GM18502 (cell line): ENCODE data around the gene PDE8A.

ENCODE experiments used
- ATAC-seq: cut with Tn5 transposase; IDR thresholded peaks from one replicate; pipeline ENCODE4 v1.9.1; 2021; ENCODE audit warnings: mild to moderate bottlenecking; ENCODE audit not compliant: unreplicated experiment, poor library complexity

PDE8A gene

GRCh38 chr15:85064710-85065109 lies 83.1 kb downstream of the PDE8A start:
- ATAC-seq = no peak

DNA sequence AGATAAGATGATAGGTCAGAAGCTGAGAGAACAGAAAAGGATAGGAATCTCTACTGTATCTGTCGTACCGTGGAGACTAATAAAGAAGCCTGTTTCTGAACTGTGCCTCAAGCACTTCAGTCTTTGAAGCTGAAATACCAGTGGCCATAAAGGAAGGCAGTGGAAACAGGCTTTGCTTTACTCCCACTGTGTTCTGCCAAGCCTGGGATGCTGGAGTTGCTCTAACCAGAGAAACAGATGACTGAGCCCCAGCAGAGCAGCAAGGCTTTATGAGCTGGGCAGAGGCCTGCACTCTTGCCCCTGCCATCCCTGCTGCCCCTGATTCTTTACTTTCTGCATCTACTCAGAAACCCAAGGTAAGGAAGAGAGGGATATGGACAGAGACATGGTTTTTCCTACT lies 89.4 kb downstream of the PDE8A start:
- ATAC-seq = no peak

- ATAC-seq = no peak
Observed at GRCh38 chr15:85071504-85071903, 89.8 kb downstream of the PDE8A start.

GRCh38 chr15:85072917-85073316 lies 91.3 kb downstream of the PDE8A start:
- ATAC-seq = no peak

DNA sequence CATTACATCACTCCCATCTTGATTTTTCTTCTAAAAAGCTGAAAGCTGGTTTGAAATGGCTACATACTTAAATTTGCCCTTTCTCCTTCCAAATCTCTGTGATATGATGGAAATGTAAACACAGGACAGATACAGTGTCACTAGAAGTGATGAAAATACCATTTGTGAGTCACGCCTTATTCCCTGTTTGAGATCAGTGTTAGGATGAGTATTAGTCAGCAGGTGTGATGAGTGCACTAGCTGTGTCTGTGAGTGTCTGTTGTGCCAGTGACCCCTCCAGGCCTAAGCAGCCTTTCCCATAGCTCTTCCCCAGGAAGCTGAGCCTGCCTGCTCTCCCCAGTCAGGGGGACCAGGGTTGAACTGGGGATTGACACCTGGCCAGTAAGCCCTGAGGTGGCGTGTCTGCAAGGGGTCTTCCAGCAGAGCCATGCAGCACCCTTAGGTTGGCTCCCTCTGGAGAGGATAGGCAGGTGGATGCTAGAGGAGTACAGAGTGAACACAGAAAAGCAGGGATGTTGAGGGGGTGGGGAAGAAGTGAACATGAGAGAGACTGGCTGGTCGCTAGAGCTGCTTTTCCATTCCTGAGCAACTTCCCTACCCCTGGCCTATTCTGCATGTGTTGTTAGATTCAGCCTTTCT lies 92.0 kb downstream of the PDE8A start:
- ATAC-seq = peak; percentile 76

- ATAC-seq = no peak
Observed at GRCh38 chr15:85086855-85087254, 105.2 kb downstream of the PDE8A start.

DNA sequence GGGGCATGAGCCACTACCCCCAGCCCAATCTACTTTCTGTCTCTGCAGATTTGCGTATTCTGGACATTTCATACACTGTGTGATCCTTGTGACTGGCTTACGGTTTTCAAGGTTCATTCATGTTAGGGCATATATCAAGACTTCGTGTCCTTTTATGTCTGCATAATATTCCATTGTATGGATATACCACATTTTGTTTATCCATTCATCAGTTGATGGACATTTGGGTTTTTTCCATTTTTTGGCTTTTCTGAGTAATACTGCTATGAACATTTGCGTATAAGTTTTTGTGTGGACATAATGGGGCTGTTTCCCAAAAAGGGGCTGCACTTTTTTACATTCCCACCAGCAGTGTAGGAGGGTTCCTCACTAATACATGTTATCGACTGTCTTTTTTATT lies 106.6 kb downstream of the PDE8A start:
- no peak for ATAC-seq

DNA sequence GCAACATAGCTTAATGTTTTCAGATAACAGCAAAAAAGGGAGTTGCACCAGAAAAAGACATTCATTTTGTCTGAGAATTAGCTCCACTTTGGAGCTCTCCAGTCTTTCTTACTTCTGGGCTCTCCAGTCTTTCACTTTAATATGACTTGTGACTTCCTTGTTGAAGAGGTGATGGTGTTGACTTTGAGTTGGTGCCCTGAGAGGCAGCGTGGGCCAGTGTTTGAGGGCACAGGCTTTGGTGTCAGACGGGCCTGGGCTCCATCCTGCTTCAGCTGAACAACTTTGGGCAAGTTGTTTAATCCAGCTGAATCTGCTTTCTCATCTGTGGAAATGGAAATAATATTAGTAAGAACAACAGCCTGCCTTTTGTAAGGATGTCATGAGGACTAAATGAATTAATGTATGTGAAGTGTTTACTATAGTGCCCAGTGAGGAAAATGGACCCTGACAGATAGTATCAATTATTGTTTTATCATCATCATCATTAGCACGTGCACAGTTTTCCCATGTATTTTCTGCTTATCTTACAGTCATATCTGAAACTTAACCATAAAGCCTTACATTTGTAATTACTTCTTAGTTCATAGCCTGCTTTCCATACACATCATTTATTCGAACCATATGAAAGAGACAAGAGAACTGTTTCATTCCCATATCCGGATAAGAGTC lies 108.4 kb downstream of the PDE8A start:
- no peak for ATAC-seq

- ATAC-seq = no peak
Observed at GRCh38 chr15:85091990-85092389, 110.3 kb downstream of the PDE8A start.

- ATAC-seq = no peak
Observed at GRCh38 chr15:85094685-85095084, 113.0 kb downstream of the PDE8A start.

- no peak for ATAC-seq
Observed at GRCh38 chr15:85095566-85095965, 113.9 kb downstream of the PDE8A start.

- ATAC-seq = no peak
Observed at GRCh38 chr15:85097250-85097649, 115.6 kb downstream of the PDE8A start.

- ATAC-seq = no peak
Observed at GRCh38 chr15:85097725-85098124, 116.1 kb downstream of the PDE8A start.

DNA sequence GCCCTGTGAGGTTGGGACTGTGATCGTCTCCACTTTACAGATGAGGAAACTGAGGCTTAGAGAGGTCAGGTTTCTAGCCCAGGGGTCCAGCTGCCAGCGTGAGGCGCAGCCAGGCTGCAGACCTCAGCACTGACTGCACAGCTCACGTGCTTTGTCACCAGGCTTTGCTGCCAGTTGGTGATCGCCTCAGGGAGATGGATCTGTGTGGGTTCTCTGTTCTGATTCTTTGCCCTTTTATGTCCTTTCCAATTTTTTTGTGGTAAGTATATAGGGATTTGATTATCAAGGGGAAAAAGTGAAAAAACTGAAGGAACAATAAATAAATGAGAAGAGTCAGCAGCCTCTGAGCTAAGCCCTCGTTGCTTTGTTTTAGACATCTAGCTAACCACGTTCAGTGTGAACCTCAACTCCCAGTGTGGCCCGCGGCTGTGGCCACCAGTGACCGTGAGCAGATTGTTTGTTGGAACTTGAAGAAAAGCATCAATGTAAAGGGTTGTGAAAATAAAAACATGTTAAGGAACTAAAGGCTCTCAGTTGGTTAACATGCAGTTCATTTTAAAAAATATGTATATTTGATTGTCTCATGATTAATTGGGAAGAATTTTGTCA lies 117.6 kb downstream of the PDE8A start:
- ATAC-seq = no peak

GRCh38 chr15:85100186-85100937 lies 118.7 kb downstream of the PDE8A start:
- no peak for ATAC-seq

- ATAC-seq = no peak
Observed at GRCh38 chr15:85104584-85104983, 122.9 kb downstream of the PDE8A start.

DNA sequence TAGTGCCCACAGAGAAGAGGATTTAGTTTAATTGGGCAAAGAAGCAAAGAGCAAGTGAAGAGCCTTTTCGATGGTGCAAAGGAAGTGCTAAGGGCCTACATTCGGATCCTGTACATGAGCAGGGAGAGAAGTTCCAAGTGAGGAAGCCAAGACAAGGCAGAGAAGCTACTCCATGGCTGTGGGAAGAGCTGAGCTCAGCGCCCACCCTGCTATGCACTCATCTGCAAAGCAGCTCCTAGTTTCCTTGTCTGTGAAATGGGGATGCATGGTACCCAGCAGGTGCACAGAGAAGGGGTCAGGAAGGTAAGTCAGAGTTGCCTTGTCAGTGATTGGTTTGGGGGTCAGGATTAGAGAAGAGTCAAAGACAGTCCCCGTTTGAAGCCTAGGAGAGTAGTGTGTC lies 126.5 kb downstream of the PDE8A start:
- no peak for ATAC-seq

DNA sequence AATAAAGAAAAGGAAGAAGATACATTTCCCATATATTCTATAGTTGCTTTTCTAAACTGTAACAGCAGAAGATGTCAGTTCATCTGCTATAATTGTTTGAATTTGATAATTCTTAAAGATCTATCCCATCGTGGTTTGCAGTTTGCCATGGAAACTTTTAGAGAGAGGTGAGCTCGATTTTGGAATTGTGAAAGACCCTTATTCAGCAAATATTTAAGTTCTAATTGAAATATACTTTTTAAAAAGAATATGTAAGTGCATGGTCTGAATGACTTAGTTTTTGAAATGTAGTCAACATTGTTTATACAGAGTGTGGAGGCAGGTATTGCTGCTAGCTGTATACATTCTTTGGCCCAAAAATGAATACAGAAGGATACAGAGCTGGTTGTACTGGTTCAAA lies 127.7 kb downstream of the PDE8A start:
- ATAC-seq = no peak

DNA sequence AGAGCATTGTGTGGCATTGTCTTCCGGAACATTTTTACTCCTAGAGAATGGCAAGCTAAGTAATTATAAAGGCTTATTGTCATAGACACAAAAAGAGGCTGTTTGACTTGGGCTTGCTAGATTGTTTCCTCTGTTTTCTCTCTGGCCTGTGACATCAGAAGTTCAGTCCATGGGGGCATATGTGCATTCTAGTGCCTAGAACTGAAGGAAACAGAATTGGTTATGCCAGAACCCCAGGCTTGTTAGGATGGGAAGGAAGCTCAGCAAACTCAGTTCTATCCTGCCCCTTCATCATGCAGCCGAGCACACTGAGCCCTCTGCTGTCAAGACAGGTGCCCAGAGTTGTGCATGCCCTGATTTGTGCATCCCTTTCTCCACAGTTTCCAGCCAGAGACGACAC lies 131.3 kb downstream of the PDE8A start:
- ATAC-seq = no peak

- ATAC-seq = no peak
Observed at GRCh38 chr15:85114886-85115285, 133.2 kb downstream of the PDE8A start.

GRCh38 chr15:85116066-85116465 lies 134.4 kb downstream of the PDE8A start:
- no peak for ATAC-seq
